ENCODE measurements around the gene UMODL1.

The UMODL1 gene

GRCh38 chr21:42137191-42137904 lies 66.2 kb downstream of the UMODL1 start:
- TF ChIP-seq CTCF (IDR thresholded peaks at IDR 0.05; ENCODE audit: low read depth, low read length) = no peak
- H3K4me3 ChIP-seq (ENCODE audit: low read depth, low read length) = no peak overlapping the region

GRCh38 chr21:42140196-42140934 lies 69.2 kb downstream of the UMODL1 start:
- no peak for TF ChIP-seq CTCF (IDR thresholded peaks at IDR 0.05; ENCODE audit: low read depth, low read length)
- no peak overlapping the region for H3K4me3 ChIP-seq (ENCODE audit: low read depth, low read length)

GRCh38 chr21:42141643-42142042 lies 70.5 kb downstream of the UMODL1 start:
- no peak overlapping the region for H3K4me3 ChIP-seq (ENCODE audit: low read depth, low read length)
- no peak for TF ChIP-seq CTCF (IDR thresholded peaks at IDR 0.05; ENCODE audit: low read depth, low read length)

- no peak overlapping the region for H3K4me3 ChIP-seq (ENCODE audit: low read depth, low read length)
- TF ChIP-seq CTCF (IDR thresholded peaks at IDR 0.05; ENCODE audit: low read depth, low read length) = no peak
Observed at GRCh38 chr21:42142141-42142540, 71.0 kb downstream of the UMODL1 start.

GRCh38 chr21:42142627-42143026 lies 71.5 kb downstream of the UMODL1 start:
- no peak for TF ChIP-seq CTCF (IDR thresholded peaks at IDR 0.05; ENCODE audit: low read depth, low read length)
- no peak overlapping the region for H3K4me3 ChIP-seq (ENCODE audit: low read depth, low read length)

GRCh38 chr21:42143111-42143510 lies 72.0 kb downstream of the UMODL1 start:
- no peak overlapping the region for H3K4me3 ChIP-seq (ENCODE audit: low read depth, low read length)
- TF ChIP-seq CTCF (IDR thresholded peaks at IDR 0.05; ENCODE audit: low read depth, low read length) = no peak

- no peak overlapping the region for H3K4me3 ChIP-seq (ENCODE audit: low read depth, low read length)
- TF ChIP-seq CTCF (IDR thresholded peaks at IDR 0.05; ENCODE audit: low read depth, low read length) = no peak
Observed at GRCh38 chr21:42144221-42144620, 73.1 kb downstream of the UMODL1 start.
